PC-3 (cell line): ENCODE data around the gene CIAO1. TPM values are rescaled to one million over a fixed set of nuclear protein-coding genes. Genes with fewer than 3 reads are reported as not detected.

Experiments
- ATAC-seq: fragments of 200-7000 bp; cut with Tn5 transposase; 2 replicates; pipeline ENCODE4 v1.9.1; 2020; ENCODE audit warnings: mild to moderate bottlenecking, moderate library complexity
- BruUV-seq: library from RNA; stranded (reverse); fragments of 400-500 nt; replicated peaks from 2 replicates; lab custom pipeline; 2021; lab: Mats Ljungman, UMichigan
- CTCF ChIA-PET: fragments of 300-600 bp; sonication (Branson Sonifier 250); formaldehyde crosslinking; loops from one replicate; lab custom pipeline; 2022; ENCODE audit warnings: antibody characterized with exemption; lab: Charles Lee
- POLR2A ChIA-PET: fragments of 300-600 bp; sonication (Branson Sonifier 250); formaldehyde crosslinking; loops from one replicate; lab custom pipeline; 2022; ENCODE audit warnings: antibody characterized with exemption; ENCODE audit not compliant: unreplicated experiment; lab: Charles Lee
- DNase-seq: peaks from one replicate; pipeline ENCODE4 v3.0.0-alpha.2; 2015
- H2AFZ ChIP-seq: fragments of 300-600 bp; sonication (generic); 2 replicates; pipeline ENCODE4 v1.6.0; 2016; ENCODE audit warnings: antibody characterized with exemption, low read length
- H3F3A ChIP-seq: fragments of 300-600 bp; sonication (generic); one replicate; pipeline ENCODE4 v1.6.0; 2017; ENCODE audit warnings: antibody characterized with exemption, low read length, control low read depth, mild to moderate bottlenecking; ENCODE audit not compliant: unreplicated experiment
- H3K27ac ChIP-seq: fragments of 300-600 bp; sonication (generic); 2 replicates; pipeline ENCODE4 v1.5.1; 2016; ENCODE audit warnings: mild to moderate bottlenecking, low read length
- H3K27me3 ChIP-seq: fragments of 300-600 bp; sonication (generic); 2 replicates; pipeline ENCODE4 v1.6.1; 2016; ENCODE audit warnings: low read length, mixed read lengths
- H3K36me3 ChIP-seq: fragments of 300-600 bp; sonication (generic); 2 replicates; pipeline ENCODE4 v1.6.1; 2016; ENCODE audit warnings: low read depth, mixed run types, low read length, mixed read lengths
- H3K4me1 ChIP-seq: fragments of 300-600 bp; sonication (generic); 2 replicates; pipeline ENCODE4 v1.5.1; 2016; ENCODE audit warnings: low read length; ENCODE audit not compliant: insufficient read depth
- H3K4me2 ChIP-seq: fragments of 300-600 bp; sonication (generic); 2 replicates; pipeline ENCODE4 v1.6.0; 2016; ENCODE audit warnings: low read length
- H3K4me3 ChIP-seq: fragments of 300-600 bp; sonication (generic); 2 replicates; pipeline ENCODE4 v1.5.1; 2016; ENCODE audit warnings: mild to moderate bottlenecking, low read length, mixed read lengths
- H3K79me2 ChIP-seq: fragments of 300-600 bp; sonication (generic); 2 replicates; pipeline ENCODE4 v1.6.1; 2017; ENCODE audit warnings: low read length, mixed read lengths
- H3K9ac ChIP-seq: fragments of 300-600 bp; sonication (generic); 2 replicates; pipeline ENCODE4 v1.6.0; 2016; ENCODE audit warnings: mild to moderate bottlenecking, low read length
- H3K9me2 ChIP-seq: fragments of 300-600 bp; sonication (generic); replicated peaks from 2 replicates; pipeline ENCODE4 v1.6.1; 2016; ENCODE audit warnings: mixed run types, low read length, mixed read lengths
- H3K9me3 ChIP-seq: fragments of 300-600 bp; sonication (generic); 2 replicates; pipeline ENCODE4 v1.6.1; 2016; ENCODE audit warnings: low read length, mixed read lengths
- H4K20me1 ChIP-seq: fragments of 300-600 bp; sonication (generic); 2 replicates; pipeline ENCODE4 v1.6.1; 2016; ENCODE audit warnings: low read length, mixed read lengths
- CTCF ChIP-seq: fragments of 300-600 bp; sonication (generic); conservative IDR thresholded peaks from 2 replicates; pipeline ENCODE4 v1.5.1; 2017; ENCODE audit warnings: antibody characterized with exemption, low read depth, mild to moderate bottlenecking, low read length
- EZH2 ChIP-seq: fragments of 300-600 bp; sonication (generic); IDR thresholded peaks from one replicate; pipeline ENCODE4 v1.6.1; 2017; ENCODE audit warnings: antibody characterized with exemption, mild to moderate bottlenecking, low read length; ENCODE audit not compliant: unreplicated experiment
- EZH2phosphoT487 ChIP-seq: fragments of 300-600 bp; sonication (generic); IDR thresholded peaks from 2 replicates; pipeline ENCODE4 v1.6.1; 2018; ENCODE audit warnings: mild to moderate bottlenecking, antibody characterized with exemption, low read length, borderline replicate concordance
- intact Hi-C: fragments of 100-400 bp; cut with micrococcal nuclease; formaldehyde crosslinking; loops from 2 replicates; pipeline ENCODE4 v1.9.0; 2023
- total RNA-seq: library from RNA; depleted of rRNA; stranded (reverse); fragments of >200 nt; gene quantifications from 2 replicates; pipeline ENCODE4 v1.2.3, GENCODE V29; 2014

CIAO1 gene
- total RNA-seq, 1 experiment from 2014 or later: 130 TPM

DNA sequence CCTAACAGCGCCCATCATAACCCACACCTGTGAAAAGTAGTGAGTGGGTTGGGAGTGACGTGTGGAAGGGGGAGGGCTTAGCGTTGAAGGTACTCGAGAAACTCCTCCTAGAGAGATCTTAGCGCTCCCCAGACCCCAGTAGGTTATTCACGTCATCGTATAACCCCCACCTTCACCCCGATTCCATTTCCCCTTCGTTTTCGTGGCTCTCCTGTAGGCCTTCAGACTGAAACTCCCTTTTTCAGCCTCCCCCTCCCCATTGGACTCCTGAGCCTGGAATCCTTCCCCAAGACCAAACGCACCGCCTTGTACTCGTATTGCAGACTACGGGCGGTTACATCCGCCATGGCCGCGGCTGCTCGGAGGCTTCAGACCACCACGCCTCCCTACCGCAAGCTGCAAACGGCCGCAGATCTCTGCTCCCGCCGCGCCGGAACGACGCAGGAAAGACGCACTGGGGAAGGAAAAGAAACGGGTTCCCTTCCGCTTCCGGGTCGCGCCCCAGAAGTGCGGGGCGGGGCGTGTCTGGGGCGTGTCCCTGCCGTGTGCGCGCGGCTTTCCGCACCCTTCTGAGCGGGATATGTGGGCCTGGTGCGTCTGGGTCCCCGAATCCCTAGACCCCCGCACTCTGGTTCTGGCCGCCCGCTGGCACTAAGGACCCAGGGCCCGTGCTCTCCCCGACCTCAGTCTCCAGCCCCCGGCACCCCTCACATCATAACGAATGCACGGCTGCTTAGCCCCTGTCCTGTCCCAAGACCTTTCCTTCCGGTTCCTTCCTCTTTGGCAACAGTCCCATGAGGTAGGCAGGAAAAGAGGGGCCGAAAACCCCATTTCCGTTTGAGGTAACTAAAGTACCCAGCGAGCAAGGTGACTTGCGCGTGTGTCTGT is 39.3 kb downstream of the CIAO1 start, which contains the start of gene SNRNP200:
Gene SNRNP200 (minus strand): TSS at position 456 of the 888 bp plus-strand sequence. CDS start 109 bp downstream, at position 347.
- ATAC-seq (peak; percentile 98), DNase-seq (peak; percentile 89)
- peak within 1 kb of the TSS; percentile 63 for H3K27ac ChIP-seq
- H4K20me1 ChIP-seq: peaks cover 18% of the 10 kb centered on the region; the same call in 1 of the 2 replicates
- peaks cover 56% of the 10 kb centered on the region for H3K79me2 ChIP-seq
- H3K4me3 ChIP-seq: peak within 1 kb of the TSS; percentile 91
- H3K4me1 ChIP-seq: peaks cover 19% of the 10 kb centered on the region
- H3K9ac ChIP-seq: peak within 1 kb of the TSS; percentile 94
- H3K36me3 ChIP-seq: peaks cover 37% of the 10 kb centered on the region
- TF ChIP-seq EZH2phosphoT487 (no peak), CTCF (no peak), EZH2 (no peak)
- no peaks in the 10 kb centered on the region for H3K27me3 ChIP-seq
- H3K9me3 ChIP-seq: no peaks in the 10 kb centered on the region
- peak within 1 kb of the TSS; percentile 99 for H3K4me2 ChIP-seq
- BruUV-seq: no TSS peak
- H3F3A ChIP-seq: no peaks in the 10 kb centered on the region
- ChIA-PET CTCF (no interaction called here), POLR2A (no interaction called here)
- intact Hi-C loops: loop anchor here (1.0 kb wide), 1 partner anchor 35 kb away; no protein-coding TSS in a partner anchor
- H2AFZ ChIP-seq: peak within 1 kb of the TSS; percentile 81
- H3K9me2 ChIP-seq: no peaks in the 10 kb centered on the region

GRCh38 chr2:96305979-96306308 is 39.9 kb downstream of the CIAO1 start:
- CTCF ChIA-PET: no interaction called here
- no peaks in the 10 kb centered on the region for H3K9me2 ChIP-seq
- no peaks in the 10 kb centered on the region for H3K27me3 ChIP-seq
- peaks cover 18% of the 10 kb centered on the region; the same call in 1 of the 2 replicates for H4K20me1 ChIP-seq
- POLR2A ChIA-PET: no interaction called here
- peak overlapping the region; percentile 81 for H2AFZ ChIP-seq
- H3K4me1 ChIP-seq: peaks cover 19% of the 10 kb centered on the region
- ATAC-seq (no peak), DNase-seq (no peak)
- H3K4me3 ChIP-seq: peak overlapping the region; percentile 91
- peak overlapping the region; percentile 99 for H3K4me2 ChIP-seq
- no peaks in the 10 kb centered on the region for H3K9me3 ChIP-seq
- peak overlapping the region; percentile 94 for H3K9ac ChIP-seq
- H3K27ac ChIP-seq: peak overlapping the region; percentile 63
- intact Hi-C loops: loop anchor here (1.0 kb wide), 1 partner anchor 34 kb away; no protein-coding TSS in a partner anchor
- H3F3A ChIP-seq: no peaks in the 10 kb centered on the region
- BruUV-seq: TSS peak; percentile 89
- peaks cover 33% of the 10 kb centered on the region for H3K36me3 ChIP-seq
- H3K79me2 ChIP-seq: peaks cover 55% of the 10 kb centered on the region
- TF ChIP-seq EZH2: no peak
- TF ChIP-seq CTCF: no peak
- no peak for TF ChIP-seq EZH2phosphoT487
